WTC11 (cell line): ENCODE results near the gene MSI2. TPM values are rescaled to one million over a fixed set of nuclear protein-coding genes. Genes with fewer than 3 reads are reported as not detected.

ENCODE experiments used
- ATAC-seq: fragments of 200-7000 bp; cut with Tn5 transposase; 2 replicates; pipeline ENCODE4 v1.10.0; 2021; ENCODE audit warnings: mild to moderate bottlenecking, moderate library complexity
- CTCF ChIA-PET: fragments of 300-600 bp; sonication (Branson Sonifier 250); formaldehyde crosslinking; loops from one replicate; lab custom pipeline; 2021; ENCODE audit warnings: antibody characterized with exemption; lab: Charles Lee
- POLR2A ChIA-PET: fragments of 350-600 bp; sonication (Branson Sonifier 250); formaldehyde crosslinking; loops from one replicate; lab custom pipeline; 2021; ENCODE audit warnings: antibody characterized with exemption; lab: Charles Lee
- DNase-seq: peaks from one replicate; pipeline ENCODE4 v3.0.0; 2021; ENCODE audit warnings: low spot score
- H3K27ac Mint-ChIP-seq: 2 replicates; pipeline ENCODE4 v1.8.0; 2021; ENCODE audit warnings: mixed read lengths
- H3K27me3 Mint-ChIP-seq: 2 replicates; pipeline ENCODE4 v1.8.0; 2021; ENCODE audit warnings: low read depth, mild to moderate bottlenecking, moderate library complexity, mixed read lengths
- H3K36me3 Mint-ChIP-seq: 2 replicates; pipeline ENCODE4 v1.8.0; 2021; ENCODE audit warnings: mixed read lengths
- H3K4me1 Mint-ChIP-seq: 2 replicates; pipeline ENCODE4 v1.8.0; 2022; ENCODE audit warnings: mixed read lengths
- H3K4me3 Mint-ChIP-seq: 2 replicates; pipeline ENCODE4 v1.8.0; 2021; ENCODE audit warnings: mild to moderate bottlenecking, moderate library complexity, mixed read lengths
- H3K9me3 Mint-ChIP-seq: 2 replicates; pipeline ENCODE4 v1.8.0; 2021; ENCODE audit warnings: mixed read lengths
- ATF1 ChIP-seq: sonication (generic); formaldehyde crosslinking; IDR thresholded peaks from 2 replicates; pipeline ENCODE4 v1.8.1; 2023; ENCODE audit warnings: mild to moderate bottlenecking, moderate library complexity, missing genetic modification reagents
- HMGA2 ChIP-seq: fragments of 250-450 bp; sonication (Bioruptor Pico); IDR thresholded peaks from 2 replicates; pipeline ENCODE4 v1.4.0; 2021; ENCODE audit warnings: mild to moderate bottlenecking, moderate library complexity
- KAT7 ChIP-seq: sonication (generic); formaldehyde crosslinking; IDR thresholded peaks from 2 replicates; pipeline ENCODE4 v1.8.1; 2023; ENCODE audit warnings: missing genetic modification reagents, mild to moderate bottlenecking, borderline replicate concordance
- MYBL2 ChIP-seq: sonication (generic); formaldehyde crosslinking; IDR thresholded peaks from 2 replicates; pipeline ENCODE4 v1.8.1; 2023; ENCODE audit warnings: mild to moderate bottlenecking, moderate library complexity, missing genetic modification reagents
- NR1H2 ChIP-seq: sonication (generic); formaldehyde crosslinking; IDR thresholded peaks from 2 replicates; pipeline ENCODE4 v1.9.0; 2021; ENCODE audit warnings: mild to moderate bottlenecking, moderate library complexity, missing genetic modification reagents
- OVOL2 ChIP-seq: fragments of 250-450 bp; sonication (Bioruptor Pico); IDR thresholded peaks from 2 replicates; pipeline ENCODE4 v1.9.0; 2021; ENCODE audit warnings: mild to moderate bottlenecking, borderline replicate concordance
- PRRX2 ChIP-seq: fragments of 250-450 bp; sonication (Bioruptor Pico); IDR thresholded peaks from 2 replicates; pipeline ENCODE4 v1.8.0; 2021; ENCODE audit warnings: mild to moderate bottlenecking
- TEAD1 ChIP-seq: sonication (generic); formaldehyde crosslinking; IDR thresholded peaks from 2 replicates; pipeline ENCODE4 v1.8.0; 2022; ENCODE audit warnings: mild to moderate bottlenecking, missing genetic modification reagents
- ZNF138 ChIP-seq: sonication (generic); formaldehyde crosslinking; conservative IDR thresholded peaks from 2 replicates; pipeline ENCODE4 v1.8.1; 2022; ENCODE audit warnings: mild to moderate bottlenecking, moderate library complexity, missing genetic modification reagents
- ZNF396 ChIP-seq: fragments of 250-450 bp; sonication (Bioruptor Pico); IDR thresholded peaks from 2 replicates; pipeline ENCODE4 v1.8.0; 2021; ENCODE audit warnings: mild to moderate bottlenecking, moderate library complexity, borderline replicate concordance
- ZNF423 ChIP-seq: fragments of 250-450 bp; sonication (Bioruptor Pico); IDR thresholded peaks from 2 replicates; pipeline ENCODE4 v2.1.2; 2022; ENCODE audit warnings: mild to moderate bottlenecking, moderate library complexity
- total RNA-seq: library from RNA; stranded (reverse); gene quantifications from 3 replicates; pipeline ENCODE4 v1.2.3, GENCODE V29; 2021
- TF ChIP-seq, protein P1 (sequence below): fragments of 250-450 bp; sonication (Bioruptor Pico); IDR thresholded peaks from 2 replicates; pipeline ENCODE4 v1.9.0; 2021; ENCODE audit warnings: moderate library complexity, mild to moderate bottlenecking, inconsistent platforms, borderline replicate concordance
- TF ChIP-seq, protein P2 (sequence below): sonication (generic); formaldehyde crosslinking; IDR thresholded peaks from 2 replicates; pipeline ENCODE4 v1.8.1; 2022; ENCODE audit warnings: low read depth, mild to moderate bottlenecking, moderate library complexity, missing genetic modification reagents, borderline replicate concordance
- TF ChIP-seq, protein P3 (sequence below): sonication (generic); formaldehyde crosslinking; IDR thresholded peaks from 2 replicates; pipeline ENCODE4 v1.8.1; 2023; ENCODE audit warnings: mild to moderate bottlenecking, moderate library complexity, missing genetic modification reagents
- TF ChIP-seq, protein P4 (sequence below): sonication (generic); formaldehyde crosslinking; IDR thresholded peaks from 2 replicates; pipeline ENCODE4 v1.8.1; 2022; ENCODE audit warnings: mild to moderate bottlenecking, moderate library complexity, missing genetic modification reagents
- TF ChIP-seq, protein P5 (sequence below): sonication (generic); formaldehyde crosslinking; IDR thresholded peaks from 2 replicates; pipeline ENCODE4 v1.8.1; 2023; ENCODE audit warnings: mild to moderate bottlenecking, missing genetic modification reagents, moderate library complexity

MSI2 gene
- total RNA-seq, 1 experiment from 2014 or later, result 82.1 TPM

DNA sequence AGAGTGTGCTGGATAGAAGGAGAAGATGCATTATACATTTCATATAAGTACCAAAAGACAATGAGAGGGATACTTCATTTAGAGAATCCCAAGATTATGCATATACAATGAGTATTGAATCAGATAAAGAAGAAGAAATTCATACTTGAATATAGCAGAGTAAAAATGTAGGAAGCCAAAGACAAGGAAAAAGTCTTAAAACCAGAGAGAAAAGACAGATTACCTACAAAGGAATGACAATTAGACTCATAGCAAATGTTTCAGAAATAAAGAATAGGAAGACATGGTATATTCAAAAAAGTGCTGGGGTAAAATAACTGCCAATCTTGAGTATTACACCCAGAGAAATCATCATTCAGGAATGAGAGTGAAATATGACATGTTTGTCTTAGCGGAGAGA, 6.8 kb upstream of the MSI2 start:
- Mint-ChIP-seq H3K4me1 (peaks cover 10% of the 10 kb centered on the region), H3K9me3 (peaks cover 27% of the 10 kb centered on the region), H3K27ac (no peak overlapping the region)
- POLR2A ChIA-PET, result no interaction called here
- CTCF ChIA-PET, result no interaction called here
- ATAC-seq, result no peak
- TF ChIP-seq MYBL2 (CRISPR knock-in tag) (no peak), KAT7 (no peak), ATF1 (CRISPR knock-in tag) (no peak)
- TF ChIP-seq, protein P1, sequence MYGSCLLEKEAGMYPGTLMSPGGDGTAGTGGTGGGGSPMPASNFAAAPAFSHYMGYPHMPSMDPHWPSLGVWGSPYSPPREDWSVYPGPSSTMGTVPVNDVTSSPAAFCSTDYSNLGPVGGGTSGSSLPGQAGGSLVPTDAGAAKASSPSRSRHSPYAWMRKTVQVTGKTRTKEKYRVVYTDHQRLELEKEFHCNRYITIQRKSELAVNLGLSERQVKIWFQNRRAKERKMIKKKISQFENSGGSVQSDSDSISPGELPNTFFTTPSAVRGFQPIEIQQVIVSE (CRISPR knock-in tag), result no peak
- TF ChIP-seq, protein P2, sequence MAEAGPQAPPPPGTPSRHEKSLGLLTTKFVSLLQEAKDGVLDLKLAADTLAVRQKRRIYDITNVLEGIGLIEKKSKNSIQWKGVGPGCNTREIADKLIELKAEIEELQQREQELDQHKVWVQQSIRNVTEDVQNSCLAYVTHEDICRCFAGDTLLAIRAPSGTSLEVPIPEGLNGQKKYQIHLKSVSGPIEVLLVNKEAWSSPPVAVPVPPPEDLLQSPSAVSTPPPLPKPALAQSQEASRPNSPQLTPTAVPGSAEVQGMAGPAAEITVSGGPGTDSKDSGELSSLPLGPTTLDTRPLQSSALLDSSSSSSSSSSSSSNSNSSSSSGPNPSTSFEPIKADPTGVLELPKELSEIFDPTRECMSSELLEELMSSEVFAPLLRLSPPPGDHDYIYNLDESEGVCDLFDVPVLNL (CRISPR knock-in tag), result no peak
- TF ChIP-seq, protein P3, sequence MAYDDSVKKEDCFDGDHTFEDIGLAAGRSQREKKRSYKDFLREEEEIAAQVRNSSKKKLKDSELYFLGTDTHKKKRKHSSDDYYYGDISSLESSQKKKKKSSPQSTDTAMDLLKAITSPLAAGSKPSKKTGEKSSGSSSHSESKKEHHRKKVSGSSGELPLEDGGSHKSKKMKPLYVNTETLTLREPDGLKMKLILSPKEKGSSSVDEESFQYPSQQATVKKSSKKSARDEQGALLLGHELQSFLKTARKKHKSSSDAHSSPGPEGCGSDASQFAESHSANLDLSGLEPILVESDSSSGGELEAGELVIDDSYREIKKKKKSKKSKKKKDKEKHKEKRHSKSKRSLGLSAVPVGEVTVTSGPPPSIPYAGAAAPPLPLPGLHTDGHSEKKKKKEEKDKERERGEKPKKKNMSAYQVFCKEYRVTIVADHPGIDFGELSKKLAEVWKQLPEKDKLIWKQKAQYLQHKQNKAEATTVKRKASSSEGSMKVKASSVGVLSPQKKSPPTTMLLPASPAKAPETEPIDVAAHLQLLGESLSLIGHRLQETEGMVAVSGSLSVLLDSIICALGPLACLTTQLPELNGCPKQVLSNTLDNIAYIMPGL, result no peak
- TF ChIP-seq, all 79 proteins: peak for 0
- Mint-ChIP-seq H3K36me3 (no peaks in the 10 kb centered on the region), H3K4me3 (no peak overlapping the region), H3K27me3 (peaks cover 2% of the 10 kb centered on the region)
- DNase-seq, result no peak

DNA sequence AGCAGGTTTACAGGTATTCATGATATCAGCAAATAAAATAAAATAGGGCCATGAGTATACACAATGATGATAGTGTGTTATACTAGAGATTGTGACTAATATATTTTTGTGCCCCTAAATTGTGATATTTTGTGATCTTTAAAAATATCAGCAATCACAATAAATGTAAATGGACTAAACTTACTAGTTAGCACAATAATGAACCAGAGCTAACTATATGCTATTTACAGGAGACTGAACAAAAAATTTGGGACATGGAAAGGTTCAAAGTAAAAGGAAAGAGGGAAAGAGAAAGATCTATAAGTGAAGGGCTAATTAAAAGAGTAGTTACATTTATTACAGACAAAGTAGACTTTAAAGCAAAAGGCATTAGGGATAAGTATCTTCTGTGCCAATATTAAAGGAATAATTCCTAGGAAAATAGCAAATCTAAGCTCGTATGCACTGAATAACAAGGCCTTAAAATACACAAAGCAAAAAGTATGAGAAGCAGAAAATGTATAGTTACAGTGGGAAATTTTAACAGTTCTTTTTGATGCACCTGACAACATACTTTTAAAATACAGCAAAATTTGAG, 5.0 kb upstream of the MSI2 start:
- peaks cover 14% of the 10 kb centered on the region for H3K4me1 Mint-ChIP-seq
- peaks cover 15% of the 10 kb centered on the region for H3K27me3 Mint-ChIP-seq
- H3K9me3 Mint-ChIP-seq, result peaks cover 26% of the 10 kb centered on the region
- ATAC-seq, result no peak
- ChIA-PET POLR2A (no interaction called here), CTCF (interaction anchor here (1.2 kb wide), 1 partner anchor 8 kb away, joined by 10 read pairs; no protein-coding TSS in a partner anchor)
- H3K27ac Mint-ChIP-seq, result no peak overlapping the region
- H3K36me3 Mint-ChIP-seq, result no peaks in the 10 kb centered on the region
- TF ChIP-seq ATF1 (CRISPR knock-in tag), result no peak
- TF ChIP-seq NR1H2 (CRISPR knock-in tag), result no peak
- TF ChIP-seq, protein P4, sequence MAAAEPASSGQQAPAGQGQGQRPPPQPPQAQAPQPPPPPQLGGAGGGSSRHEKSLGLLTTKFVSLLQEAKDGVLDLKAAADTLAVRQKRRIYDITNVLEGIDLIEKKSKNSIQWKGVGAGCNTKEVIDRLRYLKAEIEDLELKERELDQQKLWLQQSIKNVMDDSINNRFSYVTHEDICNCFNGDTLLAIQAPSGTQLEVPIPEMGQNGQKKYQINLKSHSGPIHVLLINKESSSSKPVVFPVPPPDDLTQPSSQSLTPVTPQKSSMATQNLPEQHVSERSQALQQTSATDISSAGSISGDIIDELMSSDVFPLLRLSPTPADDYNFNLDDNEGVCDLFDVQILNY (CRISPR knock-in tag), result no peak
- TF ChIP-seq, protein P5, sequence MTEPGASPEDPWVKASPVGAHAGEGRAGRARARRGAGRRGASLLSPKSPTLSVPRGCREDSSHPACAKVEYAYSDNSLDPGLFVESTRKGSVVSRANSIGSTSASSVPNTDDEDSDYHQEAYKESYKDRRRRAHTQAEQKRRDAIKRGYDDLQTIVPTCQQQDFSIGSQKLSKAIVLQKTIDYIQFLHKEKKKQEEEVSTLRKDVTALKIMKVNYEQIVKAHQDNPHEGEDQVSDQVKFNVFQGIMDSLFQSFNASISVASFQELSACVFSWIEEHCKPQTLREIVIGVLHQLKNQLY, result no peak
- no peak for TF ChIP-seq PRRX2 (CRISPR knock-in tag)
- no peak for TF ChIP-seq OVOL2 (CRISPR knock-in tag)
- no peak for TF ChIP-seq ZNF423
- no peak for DNase-seq
- H3K4me3 Mint-ChIP-seq, result no peak overlapping the region

DNA sequence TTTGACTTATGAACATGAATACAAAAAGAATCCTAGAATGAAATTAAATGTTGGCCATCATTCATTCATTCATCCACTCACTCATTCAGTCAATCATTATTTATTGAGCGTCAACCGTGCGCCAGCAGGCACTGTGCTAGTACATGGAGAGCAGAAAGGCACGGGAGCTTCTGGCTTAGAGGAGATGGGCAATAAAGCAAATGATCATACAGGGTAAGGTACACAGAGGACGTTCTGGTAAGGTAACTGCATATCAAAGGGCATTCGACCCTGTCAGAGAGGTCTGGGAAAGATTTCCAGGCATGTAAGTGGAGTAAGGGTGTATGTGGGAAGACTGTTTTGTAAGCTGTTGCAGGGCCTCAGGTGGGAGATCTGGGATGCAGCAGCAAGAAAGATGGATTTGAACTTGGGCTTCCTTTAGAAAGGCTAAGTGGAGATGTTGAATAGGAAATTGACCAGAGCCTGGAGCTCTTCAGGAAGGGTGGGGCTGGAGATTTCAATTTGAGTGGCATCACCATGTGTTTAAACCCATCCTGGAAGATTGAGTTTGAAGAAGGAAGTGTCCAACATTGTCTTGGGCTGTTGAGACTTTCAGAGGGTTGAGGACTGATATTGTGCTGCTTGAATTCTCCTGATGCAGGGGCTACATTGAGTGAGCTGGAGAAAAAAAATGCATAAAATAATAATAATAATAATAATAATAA, 2.8 kb upstream of the MSI2 start:
- no peak overlapping the region for H3K4me3 Mint-ChIP-seq
- POLR2A ChIA-PET, result no interaction called here

More for the DNA sequence above, 2.8 kb upstream of the MSI2 start:
- H3K36me3 Mint-ChIP-seq, result no peaks in the 10 kb centered on the region
- H3K27me3 Mint-ChIP-seq, result peaks cover 15% of the 10 kb centered on the region
- TF ChIP-seq TEAD1 (CRISPR knock-in tag) (no peak), ZNF396 (no peak), HMGA2 (CRISPR knock-in tag) (peak; percentile 61), ZNF138 (CRISPR knock-in tag) (no peak)
- no peak overlapping the region for H3K27ac Mint-ChIP-seq
- ATAC-seq, result no peak
- H3K9me3 Mint-ChIP-seq, result peaks cover 22% of the 10 kb centered on the region
- H3K4me1 Mint-ChIP-seq, result peaks cover 22% of the 10 kb centered on the region
- CTCF ChIA-PET, result interaction anchor here (0.6 to 1.6 kb wide), 4 partner anchors 10 to 418 kb away, joined by 3 to 20 read pairs (median 4); no protein-coding TSS in a partner anchor
- no peak for DNase-seq
